Measurements from ENCODE around the gene KLK2. TPM values are rescaled to one million over a fixed set of nuclear protein-coding genes. Genes with fewer than 3 reads are reported as not detected.

The KLK2 gene
- total RNA-seq (not detected), polyA plus RNA-seq (not detected)

DNA sequence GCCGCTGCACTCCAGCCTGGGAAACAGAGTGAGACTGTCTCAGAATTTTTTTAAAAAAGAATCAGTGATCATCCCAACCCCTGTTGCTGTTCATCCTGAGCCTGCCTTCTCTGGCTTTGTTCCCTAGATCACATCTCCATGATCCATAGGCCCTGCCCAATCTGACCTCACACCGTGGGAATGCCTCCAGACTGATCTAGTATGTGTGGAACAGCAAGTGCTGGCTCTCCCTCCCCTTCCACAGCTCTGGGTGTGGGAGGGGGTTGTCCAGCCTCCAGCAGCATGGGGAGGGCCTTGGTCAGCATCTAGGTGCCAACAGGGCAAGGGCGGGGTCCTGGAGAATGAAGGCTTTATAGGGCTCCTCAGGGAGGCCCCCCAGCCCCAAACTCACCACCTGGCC lies at the start of gene KLK2:
TSS of gene KLK2 (plus strand) at position 384 of the 400 bp plus-strand sequence. CDS start 35 bp downstream, outside the sequence.
- H3K36me3 ChIP-seq (ENCODE audit: control insufficient read depth, insufficient read depth, low read length) = no peaks in the 10 kb centered on the region
- no peaks in the 10 kb centered on the region for H3K4me1 Mint-ChIP-seq
- ATAC-seq (ENCODE audit: low read depth in 2 of 2) (no peak), DNase-seq (no peak)
- H3K27ac ChIP-seq (ENCODE audit: insufficient read depth, low read length, poor library complexity, severe bottlenecking) = no peak within 1 kb of the TSS
- no peaks in the 10 kb centered on the region for H3K9me3 ChIP-seq (ENCODE audit: control insufficient read depth in 2 of 2, low read length in 2 of 2)
- no peak within 1 kb of the TSS for H3K27ac Mint-ChIP-seq
- peaks cover 2% of the 10 kb centered on the region for H3K27me3 ChIP-seq (ENCODE audit: control insufficient read depth, insufficient read depth, low read length)
- peaks cover 5% of the 10 kb centered on the region for H3K27me3 Mint-ChIP-seq
- no peaks in the 10 kb centered on the region for H3K4me1 ChIP-seq (ENCODE audit: control insufficient read depth, insufficient read depth, low read length, poor library complexity, severe bottlenecking)
- H3K4me3 ChIP-seq (ENCODE audit: low read depth, low read length) = no peak within 1 kb of the TSS
- H3K36me3 Mint-ChIP-seq = no peaks in the 10 kb centered on the region
- H3K9me3 Mint-ChIP-seq = no peaks in the 10 kb centered on the region
- H3K4me3 Mint-ChIP-seq = no peak within 1 kb of the TSS

DNA sequence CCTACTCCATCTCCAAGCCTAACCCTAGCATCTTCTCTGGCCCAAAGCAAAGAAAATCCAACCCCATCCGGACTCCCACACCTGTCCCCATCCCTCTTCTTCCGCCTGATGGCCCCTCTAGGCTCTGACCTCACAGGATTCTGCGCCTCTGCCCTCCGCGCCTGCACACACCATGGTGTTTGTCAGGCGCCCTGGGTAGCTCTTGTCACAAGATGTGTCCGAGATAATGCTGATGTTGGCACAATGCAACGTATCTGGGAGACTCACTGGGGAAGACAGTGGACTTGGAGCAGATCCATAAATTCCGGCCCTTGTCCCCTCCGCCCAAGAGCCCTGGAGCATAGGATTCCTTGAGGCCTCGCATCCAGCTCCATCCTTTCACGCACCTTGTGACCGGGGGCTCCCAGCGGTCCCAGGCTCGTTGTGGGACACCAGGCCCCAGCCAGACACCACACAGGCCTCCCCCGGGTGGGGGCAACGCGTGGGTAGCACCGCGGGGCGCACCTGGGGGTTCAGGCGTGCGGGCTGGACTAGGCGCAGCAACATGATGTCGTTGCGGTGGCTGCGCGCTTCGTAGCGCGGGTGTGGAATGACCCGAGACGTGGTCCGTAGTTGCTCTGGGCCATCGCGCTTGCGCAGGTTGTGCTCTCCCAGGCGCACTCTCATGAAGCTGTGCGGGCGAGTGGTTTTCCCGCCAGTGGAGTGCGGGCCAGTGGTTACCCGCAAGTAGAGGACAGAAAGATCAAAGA lies 46.6 kb upstream of the KLK2 start:
- H3K4me1 ChIP-seq (ENCODE audit: control insufficient read depth, insufficient read depth, low read length, poor library complexity, severe bottlenecking) = no peaks in the 10 kb centered on the region
- H3K9me3 ChIP-seq (ENCODE audit: control insufficient read depth in 2 of 2, low read length in 2 of 2) = no peaks in the 10 kb centered on the region
- H3K27me3 ChIP-seq (ENCODE audit: control insufficient read depth, insufficient read depth, low read length) = no peaks in the 10 kb centered on the region
- Mint-ChIP-seq H3K4me3 (no peak overlapping the region), H3K27me3 (peaks cover 53% of the 10 kb centered on the region), H3K4me1 (no peaks in the 10 kb centered on the region), H3K36me3 (no peaks in the 10 kb centered on the region), H3K27ac (no peak overlapping the region), H3K9me3 (peaks cover 0 to 2% (median 0%) of the 10 kb centered on the region in 7 donors)
- DNase-seq (no peak), ATAC-seq (ENCODE audit: low read depth in 2 of 2) (no peak)
- no peak overlapping the region for H3K27ac ChIP-seq (ENCODE audit: insufficient read depth, low read length, poor library complexity, severe bottlenecking)
- H3K36me3 ChIP-seq (ENCODE audit: control insufficient read depth, insufficient read depth, low read length) = no peaks in the 10 kb centered on the region
- H3K4me3 ChIP-seq (ENCODE audit: low read depth, low read length) = no peak overlapping the region

DNA sequence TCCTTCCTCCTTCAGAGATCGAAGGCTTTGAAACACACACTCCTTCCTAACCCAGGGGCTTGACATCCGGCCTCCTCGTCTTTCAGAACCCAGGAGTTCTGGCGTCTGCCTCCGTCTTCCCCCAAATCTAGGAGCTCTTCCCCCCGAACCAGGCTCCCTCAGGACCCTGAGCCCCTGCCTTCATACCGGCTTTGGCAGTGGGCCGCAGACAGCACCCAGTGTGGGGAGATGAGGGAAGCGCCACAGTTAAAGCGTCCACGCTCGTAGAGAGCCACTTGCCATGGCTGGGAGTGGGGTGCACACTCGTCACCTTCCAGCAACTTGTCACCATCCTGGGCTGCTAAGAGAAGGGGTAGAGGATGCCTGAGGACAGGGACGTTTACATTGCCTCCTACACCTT lies 45.8 kb upstream of the KLK2 start:
- Histone ChIP-seq H3K9me3 (ENCODE audit: control insufficient read depth in 2 of 2, low read length in 2 of 2) (no peaks in the 10 kb centered on the region), H3K4me3 (ENCODE audit: low read depth, low read length) (no peak overlapping the region), H3K27me3 (ENCODE audit: control insufficient read depth, insufficient read depth, low read length) (no peaks in the 10 kb centered on the region), H3K36me3 (ENCODE audit: control insufficient read depth, insufficient read depth, low read length) (no peaks in the 10 kb centered on the region), H3K27ac (ENCODE audit: insufficient read depth, low read length, poor library complexity, severe bottlenecking) (no peak overlapping the region), H3K4me1 (ENCODE audit: control insufficient read depth, insufficient read depth, low read length, poor library complexity, severe bottlenecking) (no peaks in the 10 kb centered on the region)
- Mint-ChIP-seq H3K27me3 (peaks cover 48% of the 10 kb centered on the region), H3K27ac (no peak overlapping the region), H3K4me1 (no peaks in the 10 kb centered on the region), H3K9me3 (peaks cover 0 to 2% (median 0%) of the 10 kb centered on the region in 7 donors), H3K36me3 (no peaks in the 10 kb centered on the region), H3K4me3 (no peak overlapping the region)
- no peak for ATAC-seq (ENCODE audit: low read depth in 2 of 2)
- no peak for DNase-seq

DNA sequence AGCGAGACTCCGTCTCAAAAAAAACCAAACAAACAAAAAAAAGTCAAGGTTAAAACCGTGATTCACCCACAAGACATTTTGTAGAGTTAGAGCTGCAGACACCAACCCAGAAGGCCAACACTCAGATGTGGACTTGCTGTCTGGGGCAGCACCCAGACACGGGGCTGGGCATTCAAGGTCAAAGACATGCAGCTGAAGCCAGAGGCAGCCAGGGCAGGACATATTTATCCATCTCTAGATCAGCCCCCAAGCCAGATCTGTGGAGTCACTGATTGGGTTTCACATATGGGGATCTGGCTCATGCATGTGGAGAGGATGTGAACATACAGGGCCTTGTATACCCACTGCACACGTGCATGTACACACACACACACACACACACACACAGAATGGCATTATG lies 43.4 kb upstream of the KLK2 start:
- Histone ChIP-seq H3K4me1 (ENCODE audit: control insufficient read depth, insufficient read depth, low read length, poor library complexity, severe bottlenecking) (no peaks in the 10 kb centered on the region), H3K27ac (ENCODE audit: insufficient read depth, low read length, poor library complexity, severe bottlenecking) (no peak overlapping the region), H3K9me3 (ENCODE audit: control insufficient read depth in 2 of 2, low read length in 2 of 2) (no peaks in the 10 kb centered on the region), H3K4me3 (ENCODE audit: low read depth, low read length) (no peak overlapping the region), H3K36me3 (ENCODE audit: control insufficient read depth, insufficient read depth, low read length) (no peaks in the 10 kb centered on the region), H3K27me3 (ENCODE audit: control insufficient read depth, insufficient read depth, low read length) (no peaks in the 10 kb centered on the region)
- Mint-ChIP-seq H3K4me3 (no peak overlapping the region), H3K27me3 (peaks cover 54% of the 10 kb centered on the region), H3K27ac (no peak overlapping the region), H3K36me3 (no peaks in the 10 kb centered on the region), H3K4me1 (no peaks in the 10 kb centered on the region), H3K9me3 (peaks cover 0 to 4% (median 0%) of the 10 kb centered on the region in 7 donors)
- DNase-seq (no peak), ATAC-seq (ENCODE audit: low read depth in 2 of 2) (no peak)

DNA sequence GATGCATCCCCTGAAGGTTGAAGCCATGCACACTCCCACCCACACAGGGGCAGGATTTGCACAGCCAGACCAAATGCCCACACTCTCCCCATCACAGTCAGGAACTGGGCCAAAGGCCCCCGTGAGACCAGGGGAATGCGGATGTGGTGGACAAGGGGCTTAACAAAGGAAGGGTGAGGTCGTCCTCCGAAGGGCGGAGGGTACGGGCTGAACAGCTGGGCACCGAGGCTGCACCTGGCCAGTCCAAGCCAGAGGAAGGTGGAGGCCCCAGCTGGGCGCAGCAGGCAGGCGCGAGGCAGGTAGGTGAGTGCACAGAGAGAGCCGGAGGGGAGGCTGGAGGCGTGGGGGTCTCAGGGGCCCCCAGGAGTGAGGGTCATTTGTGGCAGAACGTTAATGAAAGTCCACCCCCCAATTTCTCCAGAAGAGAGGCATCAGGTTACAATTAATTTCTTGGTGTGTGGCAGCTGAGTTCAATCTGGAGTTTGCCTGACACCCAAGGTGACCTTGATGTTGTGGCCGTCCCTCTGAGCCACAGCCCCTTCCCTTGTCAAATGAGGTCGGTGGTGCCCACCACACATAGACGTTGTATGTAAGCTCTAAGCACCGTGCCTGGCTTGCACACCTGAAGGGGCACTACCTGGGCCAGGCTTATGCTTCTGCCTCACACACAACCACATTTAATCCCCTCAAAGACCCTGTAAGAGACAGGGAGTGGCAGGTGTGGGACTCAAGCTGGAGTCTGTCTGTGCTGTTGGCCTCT lies 42.8 kb upstream of the KLK2 start:
- peak overlapping the region in 1 of 3 donors; percentile 58 for H3K27ac Mint-ChIP-seq
- Histone ChIP-seq H3K4me3 (ENCODE audit: low read depth, low read length) (no peak overlapping the region), H3K36me3 (ENCODE audit: control insufficient read depth, insufficient read depth, low read length) (no peaks in the 10 kb centered on the region), H3K27me3 (ENCODE audit: control insufficient read depth, insufficient read depth, low read length) (no peaks in the 10 kb centered on the region), H3K27ac (ENCODE audit: insufficient read depth, low read length, poor library complexity, severe bottlenecking) (no peak overlapping the region), H3K9me3 (ENCODE audit: control insufficient read depth in 2 of 2, low read length in 2 of 2) (no peaks in the 10 kb centered on the region), H3K4me1 (ENCODE audit: control insufficient read depth, insufficient read depth, low read length, poor library complexity, severe bottlenecking) (peaks cover 6% of the 10 kb centered on the region)
- H3K9me3 Mint-ChIP-seq = peaks cover 0 to 4% (median 0%) of the 10 kb centered on the region in 7 donors
- peaks cover 0 to 5% (median 3%) of the 10 kb centered on the region in 4 donors for H3K4me1 Mint-ChIP-seq
- DNase-seq (no peak), ATAC-seq (ENCODE audit: low read depth in 2 of 2) (no peak)
- no peak overlapping the region for H3K4me3 Mint-ChIP-seq
- peaks cover 55% of the 10 kb centered on the region for H3K27me3 Mint-ChIP-seq
- H3K36me3 Mint-ChIP-seq = no peaks in the 10 kb centered on the region

DNA sequence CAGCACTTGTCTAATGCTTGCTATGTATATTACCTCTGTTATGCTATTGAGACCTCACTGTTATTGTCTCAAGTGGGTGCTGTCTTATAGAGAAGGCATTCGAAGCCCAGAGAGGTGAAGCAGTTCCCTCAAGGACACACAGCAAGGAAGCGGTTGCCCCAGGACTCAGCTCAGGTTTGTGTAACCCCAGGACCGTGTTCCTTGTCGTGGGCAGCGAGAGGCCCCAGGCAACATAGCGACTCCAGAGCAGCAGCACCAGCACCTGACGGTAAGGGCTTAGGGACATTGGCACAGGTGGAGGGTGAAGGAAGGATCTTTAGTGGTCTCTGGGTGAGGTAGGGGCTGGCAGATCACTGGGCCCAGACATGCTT lies 42.2 kb upstream of the KLK2 start:
- Histone ChIP-seq H3K4me3 (ENCODE audit: low read depth, low read length) (no peak overlapping the region), H3K27me3 (ENCODE audit: control insufficient read depth, insufficient read depth, low read length) (no peaks in the 10 kb centered on the region), H3K4me1 (ENCODE audit: control insufficient read depth, insufficient read depth, low read length, poor library complexity, severe bottlenecking) (peaks cover 12% of the 10 kb centered on the region), H3K9me3 (ENCODE audit: control insufficient read depth in 2 of 2, low read length in 2 of 2) (no peaks in the 10 kb centered on the region), H3K36me3 (ENCODE audit: control insufficient read depth, insufficient read depth, low read length) (no peaks in the 10 kb centered on the region), H3K27ac (ENCODE audit: insufficient read depth, low read length, poor library complexity, severe bottlenecking) (no peak overlapping the region)
- DNase-seq = no peak
- Mint-ChIP-seq H3K27ac (peak overlapping the region in 1 of 3 donors; percentile 58), H3K4me1 (peaks cover 0 to 7% (median 3%) of the 10 kb centered on the region in 4 donors), H3K4me3 (peak overlapping the region in 1 of 4 donors; percentile 32), H3K9me3 (peaks cover 0 to 4% (median 0%) of the 10 kb centered on the region in 7 donors), H3K27me3 (peaks cover 52% of the 10 kb centered on the region), H3K36me3 (no peaks in the 10 kb centered on the region)
- no peak for ATAC-seq (ENCODE audit: low read depth in 2 of 2)

DNA sequence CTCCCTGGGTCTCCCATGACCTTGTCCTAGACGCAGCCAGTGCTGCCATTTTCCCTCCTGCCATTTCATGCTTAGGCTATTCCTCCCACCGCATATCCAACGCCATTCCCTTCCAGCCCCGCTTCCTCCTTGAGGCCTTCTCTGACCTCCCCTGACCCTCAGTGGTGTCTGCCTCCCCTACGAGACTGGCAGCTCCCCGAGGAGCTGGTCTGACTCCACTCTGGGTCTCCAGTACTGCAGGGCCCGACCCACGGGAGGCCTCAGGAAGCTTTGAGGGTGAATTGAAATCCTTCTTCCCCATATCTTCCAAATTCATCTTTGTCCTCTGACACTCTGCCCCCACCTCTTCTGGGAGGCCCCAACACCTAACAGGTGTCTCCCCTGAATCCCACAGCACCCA lies 40.6 kb upstream of the KLK2 start:
- no peak overlapping the region for H3K27ac Mint-ChIP-seq

More for the DNA sequence above, 40.6 kb upstream of the KLK2 start:
- Histone ChIP-seq H3K4me3 (ENCODE audit: low read depth, low read length) (no peak overlapping the region), H3K27me3 (ENCODE audit: control insufficient read depth, insufficient read depth, low read length) (no peaks in the 10 kb centered on the region), H3K9me3 (ENCODE audit: control insufficient read depth in 2 of 2, low read length in 2 of 2) (no peaks in the 10 kb centered on the region), H3K4me1 (ENCODE audit: control insufficient read depth, insufficient read depth, low read length, poor library complexity, severe bottlenecking) (peaks cover 15% of the 10 kb centered on the region), H3K27ac (ENCODE audit: insufficient read depth, low read length, poor library complexity, severe bottlenecking) (no peak overlapping the region), H3K36me3 (ENCODE audit: control insufficient read depth, insufficient read depth, low read length) (no peaks in the 10 kb centered on the region)
- H3K9me3 Mint-ChIP-seq = peaks cover 0 to 4% (median 0%) of the 10 kb centered on the region in 7 donors
- peaks cover 0 to 18% (median 10%) of the 10 kb centered on the region in 4 donors for H3K4me1 Mint-ChIP-seq
- H3K27me3 Mint-ChIP-seq = peaks cover 60% of the 10 kb centered on the region
- no peak for DNase-seq
- no peaks in the 10 kb centered on the region for H3K36me3 Mint-ChIP-seq
- H3K4me3 Mint-ChIP-seq = no peak overlapping the region
- no peak for ATAC-seq (ENCODE audit: low read depth in 2 of 2)
